Activated CD4-positive, alpha-beta memory T cell treated with anti-CD3 and anti-CD28 coated beads, Interleukin-2, amount 10 ng/mL, durations not matched to agents 7 days and 5 days (primary cell): ENCODE data around the gene SHC2. TPM values are rescaled to one million over a fixed set of nuclear protein-coding genes. Genes with fewer than 3 reads are reported as not detected.
"Not testable (repeated sequence)": the region's sequence is repeated elsewhere in the genome, so short reads cannot be mapped to it uniquely, and the experiment has no call there.

Experiments
- CTCF ChIA-PET: fragments of 350-600 bp; sonication (Branson Sonifier 250); formaldehyde crosslinking; loops from one replicate; lab custom pipeline; 2021; ENCODE audit warnings: antibody characterized with exemption, inconsistent platforms; lab: Charles Lee
- POLR2A ChIA-PET: fragments of 350-600 bp; sonication (Branson Sonifier 250); formaldehyde crosslinking; loops from one replicate; lab custom pipeline; 2021; ENCODE audit warnings: antibody characterized with exemption; lab: Charles Lee
- DNase-seq: peaks from one replicate; pipeline ENCODE4 v3.0.0-alpha.2; 2020
- H3K27ac Mint-ChIP-seq: one replicate; pipeline ENCODE4 v1.8.0; 2021; ENCODE audit warnings: mild to moderate bottlenecking, mixed read lengths
- H3K27me3 Mint-ChIP-seq: one replicate; pipeline ENCODE4 v1.8.0; 2021; ENCODE audit warnings: mixed read lengths
- H3K36me3 Mint-ChIP-seq: one replicate; pipeline ENCODE4 v1.8.0; 2021; ENCODE audit warnings: low read depth, mixed read lengths
- H3K4me1 Mint-ChIP-seq: one replicate; pipeline ENCODE4 v1.8.0; 2021; ENCODE audit warnings: mixed read lengths
- H3K4me3 Mint-ChIP-seq: one replicate; pipeline ENCODE4 v1.8.0; 2021; ENCODE audit warnings: mild to moderate bottlenecking, mixed read lengths
- H3K9me3 Mint-ChIP-seq: one replicate; pipeline ENCODE4 v1.8.0; 2021; ENCODE audit warnings: mixed read lengths
- total RNA-seq, 2 experiments: library from RNA; stranded (reverse); gene quantifications; one replicate each; pipeline ENCODE4 v1.2.3, GENCODE V29; 2021

SHC2 gene
- total RNA-seq, 2 experiments from 2014 or later: not detected

DNA sequence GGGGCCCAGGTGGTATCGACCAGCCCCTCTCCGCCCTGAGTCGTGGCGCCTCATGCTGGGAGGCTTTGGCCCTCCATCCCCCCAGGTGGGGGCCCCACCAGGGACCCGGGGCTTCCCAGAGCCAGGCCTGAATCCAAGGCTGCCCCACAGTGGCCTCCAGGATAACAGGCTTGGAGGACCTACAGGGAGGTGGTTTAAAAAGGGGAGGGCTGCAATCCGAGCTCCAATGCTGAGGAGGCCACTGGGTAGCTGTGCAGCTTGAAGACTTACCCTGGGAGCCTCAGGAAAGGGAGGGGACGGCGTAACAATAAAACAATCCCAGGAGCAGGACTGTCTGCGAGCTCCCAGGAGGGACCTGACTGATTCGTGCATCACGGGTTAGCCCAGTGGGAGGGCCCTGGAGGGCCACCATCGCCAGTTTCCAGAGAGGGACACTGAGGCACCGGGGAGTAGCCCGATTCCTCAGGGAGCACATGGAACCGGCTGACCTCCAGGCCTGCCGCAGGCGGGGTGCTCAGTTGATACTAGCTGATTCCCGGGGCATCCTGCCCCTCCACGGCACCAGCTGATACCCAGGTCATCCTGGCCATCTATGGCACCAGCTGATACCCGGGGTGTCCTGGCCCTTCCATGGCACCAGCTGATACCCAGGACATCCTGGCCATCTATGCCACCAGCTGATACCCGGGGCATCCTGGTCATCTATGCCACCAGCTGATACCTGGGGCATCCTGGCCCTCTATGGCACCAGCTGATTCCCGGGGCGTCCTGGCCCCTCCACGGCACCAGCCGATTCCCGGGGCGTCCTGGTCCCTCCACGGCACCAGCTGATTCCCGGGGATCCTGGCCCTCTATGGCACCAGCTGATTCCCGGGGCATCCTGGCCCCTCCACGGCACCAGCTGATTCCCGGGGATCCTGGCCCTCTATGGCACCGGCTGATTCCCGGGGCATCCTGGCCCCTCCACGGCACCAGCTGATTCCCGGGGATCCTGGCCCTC lies 48.2 kb downstream of the SHC2 start:
- POLR2A ChIA-PET: no interaction called here
- H3K27ac Mint-ChIP-seq: no peak overlapping the region
- peaks cover 6% of the 10 kb centered on the region for H3K4me1 Mint-ChIP-seq
- CTCF ChIA-PET: no interaction called here
- no peaks in the 10 kb centered on the region for H3K9me3 Mint-ChIP-seq
- no peaks in the 10 kb centered on the region for H3K36me3 Mint-ChIP-seq
- no peak overlapping the region for H3K4me3 Mint-ChIP-seq
- no peak for DNase-seq
- H3K27me3 Mint-ChIP-seq: peaks cover 7% of the 10 kb centered on the region

DNA sequence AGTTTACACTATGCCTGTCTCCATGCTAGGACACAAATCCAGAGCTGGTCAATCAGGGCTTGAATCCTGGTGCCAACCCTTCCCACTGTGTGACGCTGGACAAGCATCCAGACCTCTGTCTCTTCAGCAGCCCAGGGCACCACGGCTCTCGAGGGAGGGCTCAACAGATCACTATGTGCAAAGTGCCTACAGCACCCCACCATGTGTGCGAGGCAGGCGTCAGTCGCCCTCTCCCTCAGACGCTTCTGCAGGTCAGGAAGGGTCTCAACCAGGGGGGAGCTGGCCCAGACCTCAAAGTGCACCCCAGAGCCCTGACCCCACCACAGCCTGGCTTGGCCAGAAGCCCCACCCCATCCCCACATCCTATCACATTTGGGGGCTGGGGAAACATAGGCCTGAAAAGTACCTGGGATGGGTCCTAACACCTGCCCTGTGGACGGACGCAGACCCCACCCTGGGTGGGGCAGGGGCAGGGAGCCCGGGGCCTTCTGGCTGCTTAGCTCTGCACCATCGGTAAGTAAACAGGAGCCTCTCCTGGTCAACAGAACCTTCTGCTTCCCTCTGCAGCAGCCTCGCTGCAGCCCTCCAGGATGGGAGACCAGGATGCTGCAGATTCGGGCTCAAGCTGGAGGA lies 49.0 kb downstream of the SHC2 start:
- ChIA-PET CTCF (no interaction called here), POLR2A (no interaction called here)
- peaks cover 7% of the 10 kb centered on the region for H3K27me3 Mint-ChIP-seq
- DNase-seq: no peak
- H3K27ac Mint-ChIP-seq: no peak overlapping the region
- H3K4me1 Mint-ChIP-seq: peaks cover 6% of the 10 kb centered on the region
- H3K4me3 Mint-ChIP-seq: no peak overlapping the region
- no peaks in the 10 kb centered on the region for H3K36me3 Mint-ChIP-seq
- no peaks in the 10 kb centered on the region for H3K9me3 Mint-ChIP-seq

DNA sequence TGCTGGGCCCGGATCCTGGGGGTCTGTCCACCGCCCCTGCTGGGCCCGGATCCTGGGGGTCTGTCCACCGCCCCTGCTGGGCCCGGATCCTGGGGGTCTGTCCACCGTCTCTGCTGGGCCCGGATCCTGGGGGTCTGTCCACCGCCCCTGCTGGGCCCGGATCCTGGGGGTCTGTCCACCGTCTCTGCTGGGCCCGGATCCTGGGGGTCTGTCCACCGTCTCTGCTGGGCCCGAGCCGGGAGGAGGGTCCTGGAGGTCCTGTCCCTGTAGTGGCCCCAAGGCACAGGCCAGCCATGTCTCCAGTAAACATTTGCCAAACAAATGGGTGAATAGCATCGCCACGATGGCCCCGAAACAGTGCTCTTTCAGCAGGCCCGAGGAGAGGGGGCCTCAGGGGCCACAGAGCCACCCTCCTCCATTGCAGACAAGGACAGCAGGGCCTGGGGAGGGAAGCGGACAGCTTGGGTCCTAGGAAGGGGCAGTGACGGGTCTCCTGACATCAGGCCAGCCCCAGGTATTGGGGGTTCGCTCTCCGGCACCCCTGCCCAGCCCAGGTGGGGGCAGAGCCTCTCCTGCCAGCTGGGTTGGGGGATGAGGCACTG lies 49.6 kb downstream of the SHC2 start:
- H3K36me3 Mint-ChIP-seq, CTCF ChIA-PET, H3K9me3 Mint-ChIP-seq, H3K4me3 Mint-ChIP-seq, DNase-seq, POLR2A ChIA-PET, H3K4me1 Mint-ChIP-seq, H3K27ac Mint-ChIP-seq, H3K27me3 Mint-ChIP-seq: not testable (repeated sequence)

DNA sequence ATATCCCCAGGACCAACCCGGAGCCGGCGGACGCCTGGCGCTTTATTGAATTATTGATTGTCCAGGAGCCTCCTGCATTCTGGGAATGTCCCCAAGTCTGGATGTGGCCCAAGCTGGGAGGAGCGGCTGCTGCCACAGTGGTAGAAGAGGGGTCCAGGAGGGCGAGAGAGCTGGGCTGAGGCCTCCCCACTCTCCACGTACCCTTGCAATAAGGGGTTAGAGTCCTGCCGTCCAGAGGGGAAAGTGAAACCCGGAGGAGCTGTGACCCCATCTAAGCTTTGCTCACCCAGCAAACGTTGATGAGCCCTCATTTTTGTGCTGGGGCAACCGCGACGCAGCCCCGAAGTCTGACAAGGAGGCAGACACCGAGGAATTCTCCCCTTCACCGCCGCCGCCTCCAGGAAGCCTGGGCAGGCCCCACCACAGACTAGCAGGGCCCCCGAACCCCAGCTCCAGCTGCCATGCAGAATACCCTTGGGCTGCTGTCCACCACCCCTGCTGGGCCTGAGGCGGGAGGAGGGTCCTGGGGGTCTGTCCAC lies 50.5 kb downstream of the SHC2 start:
- CTCF ChIA-PET: no interaction called here
- POLR2A ChIA-PET: no interaction called here
- no peak for DNase-seq
- H3K4me1 Mint-ChIP-seq: peaks cover 6% of the 10 kb centered on the region
- H3K27me3 Mint-ChIP-seq: peaks cover 7% of the 10 kb centered on the region
- no peak overlapping the region for H3K27ac Mint-ChIP-seq
- no peaks in the 10 kb centered on the region for H3K36me3 Mint-ChIP-seq
- no peaks in the 10 kb centered on the region for H3K9me3 Mint-ChIP-seq
- H3K4me3 Mint-ChIP-seq: no peak overlapping the region

DNA sequence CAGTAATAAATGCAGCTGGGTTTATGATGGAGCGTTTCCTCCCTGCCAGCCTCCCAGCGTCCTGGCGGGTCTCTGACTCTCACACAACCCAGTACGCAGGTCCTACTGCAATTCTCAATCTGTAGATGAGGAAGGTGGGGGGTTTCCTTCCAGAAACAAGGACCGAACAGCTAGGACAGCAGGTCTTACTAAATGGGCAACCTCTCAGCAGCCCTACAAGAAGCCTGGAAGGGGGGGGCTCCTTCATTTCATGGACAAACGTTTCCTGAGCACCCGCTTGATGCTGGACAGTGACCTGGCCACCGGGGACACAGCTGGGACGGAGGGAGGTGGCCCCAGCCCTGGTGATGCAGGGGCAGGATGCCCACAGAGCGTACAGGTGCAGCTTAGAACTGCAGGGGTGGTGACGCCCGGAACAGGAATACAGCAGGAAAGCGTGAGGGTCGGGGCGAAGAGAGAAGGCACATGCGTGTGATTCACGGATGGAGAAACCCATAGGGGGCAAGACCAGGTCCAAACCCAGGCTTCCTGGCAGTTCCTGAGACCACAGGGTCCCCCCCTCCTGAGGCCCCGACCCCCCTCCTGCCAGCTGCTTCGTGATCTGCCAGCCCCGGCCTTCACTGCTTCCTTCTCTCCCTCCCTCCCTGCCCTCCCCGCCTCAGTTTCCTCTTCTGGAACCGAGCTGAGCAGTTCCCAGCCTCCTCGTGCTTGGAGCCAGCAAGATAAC lies 51.2 kb downstream of the SHC2 start:
- DNase-seq: no peak
- no peaks in the 10 kb centered on the region for H3K9me3 Mint-ChIP-seq
- H3K27ac Mint-ChIP-seq: no peak overlapping the region
- peak overlapping the region; percentile 32 for H3K4me3 Mint-ChIP-seq
- H3K27me3 Mint-ChIP-seq: peaks cover 7% of the 10 kb centered on the region
- ChIA-PET POLR2A (interaction anchor here (0.8 kb wide), 1 partner anchor 39 kb away, joined by 3 read pairs; no protein-coding TSS in a partner anchor), CTCF (no interaction called here)
- no peaks in the 10 kb centered on the region for H3K36me3 Mint-ChIP-seq
- H3K4me1 Mint-ChIP-seq: peaks cover 6% of the 10 kb centered on the region

DNA sequence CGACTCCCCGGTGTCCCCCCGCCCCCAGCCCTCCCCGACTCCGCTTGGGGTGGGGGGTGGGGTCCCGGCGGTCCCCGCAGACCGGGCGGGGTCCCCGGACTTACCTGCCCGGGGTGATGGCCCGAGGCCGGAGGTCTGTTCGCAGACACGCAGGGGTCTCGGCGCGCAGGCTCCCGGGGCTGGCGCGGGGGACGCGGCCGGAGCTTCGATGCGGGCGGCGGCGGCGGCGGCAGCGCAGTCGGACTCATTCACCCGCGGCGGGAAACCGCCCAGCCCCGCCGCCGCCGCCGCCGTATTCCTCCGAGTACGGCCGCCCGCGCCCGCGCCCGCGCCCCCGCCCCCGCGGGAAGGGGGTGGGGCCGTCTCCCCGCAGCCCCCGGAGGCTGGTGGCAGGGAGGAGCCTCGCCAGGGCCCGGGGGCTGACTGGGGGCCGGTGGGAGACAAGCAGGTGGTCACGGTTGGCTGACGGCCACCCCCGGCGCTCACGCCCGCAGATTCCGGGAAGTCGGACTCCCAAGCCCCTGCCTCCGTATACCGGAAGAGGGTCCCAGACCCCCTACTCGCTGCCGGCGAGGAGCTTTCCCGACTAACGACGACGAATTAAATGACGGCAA lies 51.8 kb downstream of the SHC2 start, which contains the start of gene C2CD4C:
TSS of gene C2CD4C (minus strand) at position 246 of the 614 bp plus-strand sequence. CDS start 786 bp downstream, outside the sequence.
- DNase-seq: no peak
- ChIA-PET CTCF (no interaction called here), POLR2A (interaction anchor here (0.8 kb wide), 1 partner anchor 38 kb away, joined by 3 read pairs; no protein-coding TSS in a partner anchor)
- Mint-ChIP-seq H3K27ac (no peak within 1 kb of the TSS), H3K27me3 (peaks cover 7% of the 10 kb centered on the region), H3K36me3 (no peaks in the 10 kb centered on the region), H3K4me1 (peaks cover 6% of the 10 kb centered on the region), H3K4me3 (peak within 1 kb of the TSS; percentile 32), H3K9me3 (no peaks in the 10 kb centered on the region)

DNA sequence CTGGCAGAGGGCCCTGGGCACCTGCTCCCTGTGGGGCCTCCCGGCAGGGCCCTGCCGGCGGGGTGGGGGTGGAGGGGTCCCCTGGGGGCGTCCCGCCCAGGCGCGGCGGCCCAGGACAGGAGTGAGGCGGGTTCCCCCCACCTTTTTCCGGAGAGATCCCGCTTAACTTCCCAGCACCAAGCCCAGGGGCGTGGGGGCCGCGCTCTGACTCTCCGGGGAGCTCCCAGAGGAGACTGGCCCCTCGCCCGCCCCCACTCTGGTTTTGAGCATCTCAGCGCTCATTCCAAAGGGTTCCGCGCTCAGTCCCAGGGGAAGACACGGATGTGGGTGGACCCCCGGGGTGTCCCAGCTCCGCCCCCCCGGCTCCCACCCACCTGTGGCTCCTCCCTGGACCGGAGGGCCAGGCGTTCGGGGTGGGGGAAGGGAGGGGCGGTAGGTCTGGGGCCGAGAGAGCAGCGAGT lies 52.4 kb downstream of the SHC2 start:
- Mint-ChIP-seq H3K9me3 (no peaks in the 10 kb centered on the region), H3K4me1 (peaks cover 6% of the 10 kb centered on the region), H3K27me3 (peaks cover 7% of the 10 kb centered on the region), H3K27ac (no peak overlapping the region), H3K4me3 (no peak overlapping the region), H3K36me3 (no peaks in the 10 kb centered on the region)
- CTCF ChIA-PET: no interaction called here
- DNase-seq: no peak
- POLR2A ChIA-PET: no interaction called here

DNA sequence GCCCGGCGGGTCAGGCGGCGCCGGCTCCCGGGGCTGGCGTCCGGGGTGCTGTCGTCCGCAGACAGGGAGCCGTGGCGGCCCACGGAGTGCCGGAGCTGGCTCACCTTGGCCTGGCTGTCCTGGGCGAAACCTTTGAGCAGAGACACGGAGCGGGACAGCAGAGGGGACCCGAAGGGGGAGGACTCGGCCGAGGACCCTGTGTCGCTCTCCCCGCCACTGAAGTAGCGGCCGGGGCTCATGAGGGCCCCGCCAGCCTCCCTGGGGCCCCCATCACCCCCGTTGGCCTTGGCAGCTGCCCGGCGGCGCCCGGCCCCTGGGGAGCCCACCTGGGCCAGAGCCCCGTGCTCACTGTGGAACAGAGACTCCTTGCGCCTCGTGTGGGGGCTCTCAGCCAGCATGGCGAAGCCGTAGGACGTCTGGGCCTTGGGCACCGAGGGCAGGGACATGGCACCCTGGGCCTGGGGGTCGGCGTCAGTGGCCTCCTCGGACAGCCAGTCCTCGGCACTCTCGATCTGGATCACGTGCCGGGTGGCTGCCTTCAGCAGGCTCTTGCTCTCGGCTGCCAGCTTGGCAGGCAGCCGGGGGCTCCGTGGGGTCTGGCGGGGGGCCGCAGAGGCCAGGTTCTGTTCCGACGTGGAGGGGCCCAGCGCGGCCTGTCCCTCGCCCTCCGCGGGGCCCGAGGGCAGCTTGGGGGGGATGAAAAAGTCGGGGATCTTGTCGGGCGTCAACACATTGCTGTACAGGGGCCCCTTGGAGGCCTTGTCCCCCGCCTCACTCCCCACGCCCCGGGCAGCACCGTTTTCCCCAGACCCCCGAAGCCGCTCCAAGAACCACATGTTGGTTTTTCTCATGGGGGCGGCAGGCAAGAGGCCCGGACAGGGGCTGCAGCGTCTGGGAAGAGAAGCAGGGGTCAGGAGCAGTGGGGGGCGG lies 53.1 kb downstream of the SHC2 start:
- peaks cover 7% of the 10 kb centered on the region for H3K27me3 Mint-ChIP-seq
- H3K4me3 Mint-ChIP-seq: no peak overlapping the region
- H3K27ac Mint-ChIP-seq: no peak overlapping the region
- no peak for DNase-seq
- H3K36me3 Mint-ChIP-seq: no peaks in the 10 kb centered on the region
- no peaks in the 10 kb centered on the region for H3K9me3 Mint-ChIP-seq
- H3K4me1 Mint-ChIP-seq: peaks cover 6% of the 10 kb centered on the region
- ChIA-PET CTCF (no interaction called here), POLR2A (no interaction called here)

DNA sequence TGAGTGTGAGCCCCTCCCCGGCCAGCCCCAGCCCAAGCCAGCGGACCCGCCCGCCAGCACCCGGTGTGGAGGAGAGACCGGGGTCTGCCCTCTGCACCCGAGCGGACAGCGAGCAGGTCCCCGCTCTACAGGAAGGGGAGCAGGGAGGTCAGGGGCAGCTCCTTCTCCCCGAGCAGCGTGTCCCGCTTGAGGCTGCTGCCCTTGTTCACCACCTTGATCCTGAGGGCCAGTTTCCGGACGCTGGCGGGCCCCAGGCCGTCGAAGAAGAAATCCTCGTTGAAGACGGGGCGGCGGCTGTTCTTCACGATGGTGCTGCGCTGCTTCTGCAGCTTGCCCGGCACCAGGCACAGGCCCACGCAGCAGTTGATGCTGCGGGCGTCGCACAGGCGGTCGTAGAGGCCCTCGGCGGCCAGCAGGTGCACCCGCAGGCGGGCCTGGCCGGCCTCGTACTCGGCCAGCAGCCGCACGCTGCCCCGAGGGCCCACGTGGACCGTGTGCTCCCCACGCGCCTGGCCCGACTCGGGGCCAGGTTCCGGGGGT lies 53.8 kb downstream of the SHC2 start:
- no peaks in the 10 kb centered on the region for H3K36me3 Mint-ChIP-seq
- ChIA-PET CTCF (no interaction called here), POLR2A (no interaction called here)
- H3K4me1 Mint-ChIP-seq: peaks cover 6% of the 10 kb centered on the region
- H3K27me3 Mint-ChIP-seq: peaks cover 7% of the 10 kb centered on the region
- no peak overlapping the region for H3K27ac Mint-ChIP-seq
- H3K4me3 Mint-ChIP-seq: no peak overlapping the region
- no peaks in the 10 kb centered on the region for H3K9me3 Mint-ChIP-seq
- no peak for DNase-seq

DNA sequence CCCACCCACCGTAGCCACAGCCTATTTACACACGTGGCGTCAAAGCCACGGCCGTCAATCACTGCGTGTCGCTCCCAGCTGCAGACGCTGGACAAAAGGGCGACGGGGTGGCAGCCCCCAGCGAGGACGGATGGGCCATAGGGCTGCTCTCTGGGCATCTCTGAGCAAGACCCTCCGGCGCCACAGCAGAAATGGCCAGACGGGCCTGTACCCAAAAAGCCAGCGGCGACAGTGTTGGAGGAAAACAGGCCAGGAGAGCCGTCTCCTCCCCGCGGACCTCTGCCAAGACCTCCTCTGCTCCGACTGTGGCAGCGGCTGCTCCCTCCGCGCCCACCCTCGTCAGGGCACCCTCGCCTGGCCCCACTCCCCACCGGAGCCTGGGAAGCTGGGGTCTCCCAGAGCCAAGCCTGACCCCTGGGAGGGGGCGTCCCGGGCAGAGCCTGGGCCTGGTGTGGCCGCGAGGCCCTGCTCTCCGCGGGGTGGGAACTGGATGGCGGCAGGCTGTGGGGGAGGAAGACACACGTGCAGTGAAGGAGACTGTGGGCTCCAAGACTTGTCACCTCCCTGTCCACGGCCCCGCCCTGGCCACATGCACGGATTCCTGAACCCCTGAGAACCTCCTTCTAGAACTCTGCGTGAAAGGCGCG lies 54.6 kb downstream of the SHC2 start:
- Mint-ChIP-seq H3K27me3 (peaks cover 7% of the 10 kb centered on the region), H3K9me3 (no peaks in the 10 kb centered on the region), H3K4me3 (no peak overlapping the region), H3K27ac (no peak overlapping the region), H3K36me3 (no peaks in the 10 kb centered on the region), H3K4me1 (peaks cover 6% of the 10 kb centered on the region)
- ChIA-PET CTCF (no interaction called here), POLR2A (no interaction called here)
- no peak for DNase-seq
